GM23248 (cell line): Measurements from ENCODE around the gene TOX2. TPM values are rescaled to one million over a fixed set of nuclear protein-coding genes. Genes with fewer than 3 reads are reported as not detected.

Experiments used
- DNase-seq: peaks from one replicate; pipeline ENCODE4 v3.0.0-alpha.2; 2015
- H2AFZ ChIP-seq: fragments of 200-600 bp; sonication (generic); 2 replicates; pipeline ENCODE4 v1.6.1; 2016; ENCODE audit warnings: antibody characterized with exemption
- H3F3A ChIP-seq: fragments of 200-600 bp; sonication (generic); 2 replicates; pipeline ENCODE4 v1.6.1; 2016; ENCODE audit warnings: mild to moderate bottlenecking, antibody characterized with exemption, mixed run types; ENCODE audit not compliant: insufficient read depth
- H3K27ac ChIP-seq: fragments of 200-600 bp; sonication (generic); 2 replicates; pipeline ENCODE4 v1.5.1; 2016; ENCODE audit warnings: mild to moderate bottlenecking
- H3K27me3 ChIP-seq: fragments of 200-600 bp; sonication (generic); replicated peaks from 2 replicates; pipeline ENCODE4 v1.6.1; 2016; ENCODE audit warnings: mild to moderate bottlenecking; ENCODE audit not compliant: insufficient read depth
- H3K36me3 ChIP-seq: fragments of 200-600 bp; sonication (generic); 2 replicates; pipeline ENCODE4 v1.6.1; 2016; ENCODE audit warnings: low read depth, mild to moderate bottlenecking
- H3K4me1 ChIP-seq: fragments of 200-600 bp; sonication (generic); 2 replicates; pipeline ENCODE4 v1.6.1; 2016; ENCODE audit warnings: mild to moderate bottlenecking; ENCODE audit not compliant: insufficient read depth
- H3K4me2 ChIP-seq: fragments of 200-600 bp; sonication (generic); one replicate; pipeline ENCODE4 v1.6.1; 2016; ENCODE audit warnings: mild to moderate bottlenecking; ENCODE audit not compliant: unreplicated experiment
- H3K4me3 ChIP-seq: fragments of 200-600 bp; sonication (generic); 2 replicates; pipeline ENCODE4 v1.5.1; 2016; ENCODE audit warnings: mild to moderate bottlenecking
- H3K79me2 ChIP-seq: fragments of 200-600 bp; sonication (generic); 2 replicates; pipeline ENCODE4 v1.6.1; 2016; ENCODE audit warnings: mild to moderate bottlenecking; ENCODE audit not compliant: insufficient read depth
- H3K9ac ChIP-seq: fragments of 200-600 bp; sonication (generic); 2 replicates; pipeline ENCODE4 v1.6.1; 2016; ENCODE audit warnings: mild to moderate bottlenecking
- H3K9me2 ChIP-seq: fragments of 200-600 bp; sonication (generic); 2 replicates; pipeline ENCODE4 v1.6.1; 2016; ENCODE audit warnings: mixed run types, mild to moderate bottlenecking, moderate library complexity; ENCODE audit not compliant: insufficient read depth
- H3K9me3 ChIP-seq: fragments of 200-600 bp; sonication (generic); one replicate; pipeline ENCODE4 v1.6.1; 2017; ENCODE audit warnings: low read depth
- H4K20me1 ChIP-seq: fragments of 200-600 bp; sonication (generic); 2 replicates; pipeline ENCODE4 v1.6.0; 2016; ENCODE audit not compliant: insufficient read depth
- EZH2 ChIP-seq: fragments of 200-600 bp; sonication (generic); IDR thresholded peaks from 2 replicates; pipeline ENCODE4 v1.6.1; 2018; ENCODE audit warnings: antibody characterized with exemption, mild to moderate bottlenecking; ENCODE audit not compliant: insufficient read depth, poor library complexity, severe bottlenecking
- EZH2phosphoT487 ChIP-seq: fragments of 200-600 bp; sonication (generic); IDR thresholded peaks from 2 replicates; pipeline ENCODE4 v1.6.1; 2018; ENCODE audit warnings: antibody characterized with exemption, moderate library complexity, mild to moderate bottlenecking, low read depth; ENCODE audit not compliant: insufficient read depth
- WGBS, 2 experiments: methylation state at CpG; one replicate each; pipeline ENCODE4 v1.1.6; 2015 to 2017; ENCODE audit warnings: low lambda C conversion rate in 2 of 2, low coverage in 1 of 2; ENCODE audit errors: missing lambda C conversion rate in 2 of 2; 5-methylcytosine and 5-hydroxymethylcytosine counted together
- in situ Hi-C: fragments of 300-500 bp; cut with MboI; formaldehyde crosslinking; loops from 2 replicates; pipeline ENCODE4 v1.15.0; 2020
- polyA plus RNA-seq: library from polyadenylated mRNA; unstranded; fragments of >200 nt; fragmentation: Nextera tagmentation; extraction: Ambion mirVana; gene quantifications from 2 replicates; pipeline ENCODE4 v1.2.1, GENCODE V29; 2016
- total RNA-seq: library from RNA; depleted of rRNA; stranded (reverse); fragments of >200 nt; shearing (Covaris generic); gene quantifications from 2 replicates; pipeline ENCODE4 v1.2.3, GENCODE V29; 2014; rRNA removed

Gene TOX2
- total RNA-seq: 0.97 and 4.3 TPM in 2 replicates
- polyA plus RNA-seq: 13.9 and 15.9 TPM in 2 replicates

GRCh38 chr20:43914311-43915210 lies at the start of gene TOX2:
Gene TOX2 (plus strand): TSS chr20:43914852. CDS start chr20:43914892, 40 bp downstream.
- Histone ChIP-seq H3K36me3 (no peaks in the 10 kb centered on the region), H3K4me3 (peak within 1 kb of the TSS; percentile 73), H3F3A (peaks cover 9% of the 10 kb centered on the region; the same call in 1 of the 2 replicates), H3K4me2 (peak within 1 kb of the TSS; percentile 85), H3K9ac (peak within 1 kb of the TSS; percentile 73), H4K20me1 (no peaks in the 10 kb centered on the region), H3K79me2 (peaks cover 17% of the 10 kb centered on the region; the same call in 1 of the 2 replicates), H3K9me3 (no peaks in the 10 kb centered on the region), H2AFZ (peak within 1 kb of the TSS; percentile 80), H3K9me2 (no peaks in the 10 kb centered on the region), H3K27me3 (no peaks in the 10 kb centered on the region), H3K4me1 (peaks cover 13% of the 10 kb centered on the region; the same call in 1 of the 2 replicates), H3K27ac (no peak within 1 kb of the TSS)
- peak; percentile 73 for DNase-seq
- in situ Hi-C loops: no loop called here
- WGBS, 2 experiments: 2% methylated on average over 51 to 55 of the region's 111 CpGs
- TF ChIP-seq EZH2 (no peak), EZH2phosphoT487 (no peak)

- Histone ChIP-seq H3K9me2 (no peaks in the 10 kb centered on the region), H3K4me1 (no peaks in the 10 kb centered on the region), H3K27me3 (no peaks in the 10 kb centered on the region), H2AFZ (no peak overlapping the region), H3K4me2 (no peak overlapping the region), H3K4me3 (no peak overlapping the region), H4K20me1 (no peaks in the 10 kb centered on the region), H3K9ac (no peak overlapping the region), H3K9me3 (no peaks in the 10 kb centered on the region), H3K36me3 (no peaks in the 10 kb centered on the region), H3F3A (no peaks in the 10 kb centered on the region), H3K27ac (no peak overlapping the region), H3K79me2 (no peaks in the 10 kb centered on the region)
- WGBS, 2 experiments: 60 to 88% methylated on average over 1 of the region's 1 CpG
- in situ Hi-C loops: no loop called here
- no peak for DNase-seq
- TF ChIP-seq EZH2 (no peak), EZH2phosphoT487 (no peak)
These were observed 46.6 kb upstream of the TOX2 start for GRCh38 chr20:43868091-43868490.

- H3K27ac ChIP-seq: no peak overlapping the region
- no peaks in the 10 kb centered on the region for H3K36me3 ChIP-seq
- DNase-seq: peak; percentile 13
- no peaks in the 10 kb centered on the region; the same call in 1 of the 2 replicates for H3K27me3 ChIP-seq
- in situ Hi-C loops: no loop called here
- H3K9me2 ChIP-seq: no peaks in the 10 kb centered on the region
- no peaks in the 10 kb centered on the region for H3K4me1 ChIP-seq
- H2AFZ ChIP-seq: no peak overlapping the region
- H4K20me1 ChIP-seq: no peaks in the 10 kb centered on the region
- TF ChIP-seq EZH2 (no peak), EZH2phosphoT487 (no peak)
- no peak overlapping the region for H3K9ac ChIP-seq
- H3K4me3 ChIP-seq: no peak overlapping the region
- no peaks in the 10 kb centered on the region for H3K79me2 ChIP-seq
- no peak overlapping the region for H3K4me2 ChIP-seq
- H3K9me3 ChIP-seq: no peaks in the 10 kb centered on the region
- no peaks in the 10 kb centered on the region for H3F3A ChIP-seq
These were observed 44.2 kb upstream of the TOX2 start for GRCh38 chr20:43870484-43870883.

GRCh38 chr20:43878776-43879175 lies 35.9 kb upstream of the TOX2 start:
- 41 to 64% methylated on average over 1 of the region's 1 CpG for WGBS, 2 experiments
- H3K4me2 ChIP-seq: no peak overlapping the region
- no peaks in the 10 kb centered on the region for H3F3A ChIP-seq
- H4K20me1 ChIP-seq: no peaks in the 10 kb centered on the region
- H3K9me2 ChIP-seq: no peaks in the 10 kb centered on the region
- H3K27ac ChIP-seq: no peak overlapping the region
- no peaks in the 10 kb centered on the region for H3K9me3 ChIP-seq
- TF ChIP-seq EZH2: no peak
- no peak for TF ChIP-seq EZH2phosphoT487
- H2AFZ ChIP-seq: no peak overlapping the region
- peaks cover 7% of the 10 kb centered on the region for H3K27me3 ChIP-seq
- no peaks in the 10 kb centered on the region for H3K79me2 ChIP-seq
- H3K9ac ChIP-seq: no peak overlapping the region
- in situ Hi-C loops: no loop called here
- DNase-seq: no peak
- no peaks in the 10 kb centered on the region for H3K4me1 ChIP-seq
- H3K36me3 ChIP-seq: no peaks in the 10 kb centered on the region
- H3K4me3 ChIP-seq: no peak overlapping the region
